ENCODE data around the gene EXOC2. TPM values are rescaled to one million over a fixed set of nuclear protein-coding genes. Genes with fewer than 3 reads are reported as not detected.

Gene EXOC2
- total and polyA plus RNA-seq, 2 donors (not counting 3 experiments of a cell fraction or from before 2014, with no cell fraction given): 18.2 to 30.8 TPM

DNA sequence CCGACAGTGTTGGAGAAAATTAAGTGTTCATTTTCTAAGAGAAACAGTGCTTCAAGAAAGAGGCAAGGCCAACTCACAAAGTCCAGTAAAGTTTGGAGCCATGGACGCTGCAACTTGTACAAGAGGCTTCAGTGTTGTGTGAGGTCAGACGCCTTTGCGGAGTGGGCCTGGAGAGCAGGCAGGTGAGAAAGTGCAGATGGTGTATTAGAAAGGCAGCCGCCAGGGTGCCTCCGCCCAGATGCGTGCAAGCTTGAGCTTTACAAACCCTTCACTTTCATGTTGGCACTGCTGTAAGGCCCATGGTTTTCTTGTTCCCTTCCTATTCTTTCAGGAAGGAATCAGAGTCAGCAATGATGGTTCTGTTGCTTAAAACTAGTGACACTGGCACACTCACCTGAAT is 25.4 kb upstream of the EXOC2 start:
- ChIA-PET CTCF (no interaction called here), POLR2A (no interaction called here)
- H4K20me1 ChIP-seq (replicated peaks; ENCODE audit: control insufficient read depth, extremely low read depth, insufficient read depth, low read length): no peaks in the 10 kb centered on the region
- no peak for FAIRE-seq
- no peaks in the 10 kb centered on the region for H3K9me3 ChIP-seq (replicated peaks; ENCODE audit: control insufficient read depth, insufficient read depth, low read length)
- no peaks in the 10 kb centered on the region for H3K27me3 ChIP-seq (ENCODE audit: control insufficient read depth in 2 of 2, insufficient read depth in 2 of 2, low read length in 2 of 2)
- no peak overlapping the region for H2AFZ ChIP-seq (ENCODE audit: low read depth, low read length)
- no peak overlapping the region for H3K4me2 ChIP-seq (ENCODE audit: insufficient read depth, low read length)
- dilution Hi-C loops (cut with MboI; ENCODE audit: extremely low pct_ligation_motif_present, low sequenced_read_pairs): no loop called here
- TF ChIP-seq POLR2A (IDR thresholded peaks at IDR 0.05; ENCODE audit: low read depth, low read length) (no peak), GATA2 (IDR thresholded peaks at IDR 0.05; ENCODE audit: insufficient read depth, insufficient read length, low read depth, low read length) (no peak), JUN (IDR thresholded peaks at IDR 0.05; ENCODE audit: borderline replicate concordance, insufficient read depth, insufficient read length, low read depth) (no peak), POLR2AphosphoS5 (IDR thresholded peaks at IDR 0.05; ENCODE audit: insufficient read depth, low read depth, low read length) (no peak), MYC (IDR thresholded peaks at IDR 0.05; ENCODE audit: low read depth, low read length) (no peak), FOS (IDR thresholded peaks at IDR 0.05; ENCODE audit: borderline replicate concordance, insufficient read depth, low read length) (no peak), EZH2 (IDR thresholded peaks at IDR 0.05; ENCODE audit: borderline replicate concordance, low read depth, low read length, severe bottlenecking) (no peak)
- TF ChIP-seq, protein P1, sequence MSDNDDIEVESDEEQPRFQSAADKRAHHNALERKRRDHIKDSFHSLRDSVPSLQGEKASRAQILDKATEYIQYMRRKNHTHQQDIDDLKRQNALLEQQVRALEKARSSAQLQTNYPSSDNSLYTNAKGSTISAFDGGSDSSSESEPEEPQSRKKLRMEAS (IDR thresholded peaks at IDR 0.05; ENCODE audit: insufficient read depth, insufficient read length): no peak
- TF ChIP-seq, protein P2, sequence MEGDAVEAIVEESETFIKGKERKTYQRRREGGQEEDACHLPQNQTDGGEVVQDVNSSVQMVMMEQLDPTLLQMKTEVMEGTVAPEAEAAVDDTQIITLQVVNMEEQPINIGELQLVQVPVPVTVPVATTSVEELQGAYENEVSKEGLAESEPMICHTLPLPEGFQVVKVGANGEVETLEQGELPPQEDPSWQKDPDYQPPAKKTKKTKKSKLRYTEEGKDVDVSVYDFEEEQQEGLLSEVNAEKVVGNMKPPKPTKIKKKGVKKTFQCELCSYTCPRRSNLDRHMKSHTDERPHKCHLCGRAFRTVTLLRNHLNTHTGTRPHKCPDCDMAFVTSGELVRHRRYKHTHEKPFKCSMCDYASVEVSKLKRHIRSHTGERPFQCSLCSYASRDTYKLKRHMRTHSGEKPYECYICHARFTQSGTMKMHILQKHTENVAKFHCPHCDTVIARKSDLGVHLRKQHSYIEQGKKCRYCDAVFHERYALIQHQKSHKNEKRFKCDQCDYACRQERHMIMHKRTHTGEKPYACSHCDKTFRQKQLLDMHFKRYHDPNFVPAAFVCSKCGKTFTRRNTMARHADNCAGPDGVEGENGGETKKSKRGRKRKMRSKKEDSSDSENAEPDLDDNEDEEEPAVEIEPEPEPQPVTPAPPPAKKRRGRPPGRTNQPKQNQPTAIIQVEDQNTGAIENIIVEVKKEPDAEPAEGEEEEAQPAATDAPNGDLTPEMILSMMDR (IDR thresholded peaks at IDR 0.05; ENCODE audit: extremely low read depth in 1 of 2, insufficient read depth in 1 of 2, low read depth in 1 of 2, low read length in 2 of 2): no peak
- H3K4me3 ChIP-seq (replicated peaks in 1 of 3; ENCODE audit: insufficient read depth in 1 of 3, low read depth in 1 of 3, low read length in 3 of 3): no peak overlapping the region
- no TSS peak for BruUV-seq (replicated peaks)
- H3K9ac ChIP-seq (replicated peaks; ENCODE audit: extremely low read depth, insufficient read depth, low read length): no peak overlapping the region
- intact Hi-C loops (cut with micrococcal nuclease): no loop called here
- H3K9me1 ChIP-seq (replicated peaks; ENCODE audit: control insufficient read depth, extremely low read depth, insufficient read depth, low read length): no peaks in the 10 kb centered on the region
- no peak for DNase-seq (ENCODE audit: low read depth, low spot score)
- no peaks in the 10 kb centered on the region for H3K36me3 ChIP-seq (ENCODE audit: control insufficient read depth in 2 of 2, extremely low read depth in 1 of 2, insufficient read depth in 2 of 2, low read length in 2 of 2)
- H3K4me1 ChIP-seq (ENCODE audit: control insufficient read depth, extremely low read depth, insufficient read depth, low read length): peaks cover 17% of the 10 kb centered on the region
- H3K79me2 ChIP-seq (ENCODE audit: control insufficient read depth, insufficient read depth, low read length): no peaks in the 10 kb centered on the region
- no peak overlapping the region for H3K27ac ChIP-seq (ENCODE audit: insufficient read depth, low read depth, low read length)
